Right cardiac atrium (tissue), 5 donors: ENCODE measurements around the gene CCDC110. TPM values are rescaled to one million over a fixed set of nuclear protein-coding genes. Genes with fewer than 3 reads are reported as not detected.

Source experiments
- ATAC-seq, 2 donors: fragments of 200-7000 bp; cut with Tn5 transposase; one replicate each; pipeline versions ENCODE4 v1.8.0 to v1.9.1; 2020; ENCODE audit warnings: moderate library complexity in 2 of 2, mild to moderate bottlenecking in 1 of 2
- DNase-seq, 3 donors: peaks; one replicate each; pipeline ENCODE4 v3.0.0-alpha.2; 2020
- H3K27ac ChIP-seq: one replicate; pipeline ENCODE4 v1.5.1; 2013; ENCODE audit warnings: mild to moderate bottlenecking, low read length, control low read depth, moderate library complexity
- H3K27me3 ChIP-seq: one replicate; pipeline ENCODE4 v1.6.1; 2013; ENCODE audit not compliant: control insufficient read depth, insufficient read depth
- H3K4me1 ChIP-seq: one replicate; pipeline ENCODE4 v1.6.1; 2013; ENCODE audit warnings: low read length; ENCODE audit not compliant: control insufficient read depth, insufficient read depth
- H3K4me3 ChIP-seq: one replicate; pipeline ENCODE4 v1.5.1; 2013; ENCODE audit warnings: low read length, control low read depth
- H3K9me3 ChIP-seq: one replicate; pipeline ENCODE4 v1.6.1; 2013; ENCODE audit warnings: low read length; ENCODE audit not compliant: control insufficient read depth
- WGBS: extraction: QIAGEN DNeasy Blood & Tissue Kit; methylation state at CpG from one replicate; pipeline ENCODE4 v1.1.7; 2013; 5-methylcytosine and 5-hydroxymethylcytosine counted together
- intact Hi-C, 4 donors: fragments of 100-400 bp; cut with DNase I; formaldehyde crosslinking; loops; one replicate each; pipeline versions ENCODE4 v1.11.0 to v1.14.0; 2022 to 2023
- polyA plus RNA-seq: library from polyadenylated mRNA; stranded (reverse); fragments of 200-250 nt; gene quantifications from one replicate; pipeline ENCODE4 v1.2.3, GENCODE V29; 2013
- total RNA-seq, 4 donors: library from RNA; stranded (reverse); fragmentation: NEBNext Ultra II Directional; extraction: Animal tissue kit (Norgen Biotek cat#: 25700); gene quantifications; one replicate each; pipeline ENCODE4 v1.2.1, GENCODE V29; 2021
- donor health status: healthy with polysubstance abuse.
- donor health status: DM: no; HTN: yes; CAD: no.
- donor health status: DM: no; HTN: no; CAD: no.
- donor health status: DM: no; HTN: yes; CAD: no; lungs with severe emphysema.
- donor health status: DM: yes; HTN: yes; CAD: no.

The CCDC110 gene
- total and polyA plus RNA-seq, 5 donors, result 1.3 to 3.7 (median 2.3) TPM

DNA sequence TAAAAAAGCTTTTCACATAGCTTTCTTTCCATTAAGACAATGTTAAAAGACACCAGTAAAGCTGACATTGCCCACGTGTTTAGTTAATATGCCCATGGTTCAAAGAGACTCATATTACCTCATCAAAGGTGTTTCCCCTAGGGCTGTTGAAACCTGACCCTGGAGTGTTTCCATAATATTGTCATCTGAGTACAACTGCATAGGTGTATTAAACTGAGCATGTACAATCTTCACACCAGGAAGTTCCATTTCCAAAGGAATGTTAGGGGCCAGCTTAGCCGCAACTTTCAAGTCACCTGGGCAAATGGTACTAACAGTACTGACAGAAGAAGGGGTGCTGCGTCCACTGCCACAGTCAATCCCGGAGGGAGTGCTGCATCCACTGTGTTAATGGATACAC, 36.6 kb upstream of the CCDC110 start:
- intact Hi-C loops, result no loop called here
- DNase-seq (no peak), ATAC-seq (no peak)
- no peak overlapping the region for H3K4me3 ChIP-seq
- H3K4me1 ChIP-seq, result peaks cover 5% of the 10 kb centered on the region
- H3K27ac ChIP-seq, result no peak overlapping the region
- 77% methylated on average over 4 of the region's 4 CpGs for WGBS
- no peaks in the 10 kb centered on the region for H3K27me3 ChIP-seq
- H3K9me3 ChIP-seq, result no peaks in the 10 kb centered on the region

DNA sequence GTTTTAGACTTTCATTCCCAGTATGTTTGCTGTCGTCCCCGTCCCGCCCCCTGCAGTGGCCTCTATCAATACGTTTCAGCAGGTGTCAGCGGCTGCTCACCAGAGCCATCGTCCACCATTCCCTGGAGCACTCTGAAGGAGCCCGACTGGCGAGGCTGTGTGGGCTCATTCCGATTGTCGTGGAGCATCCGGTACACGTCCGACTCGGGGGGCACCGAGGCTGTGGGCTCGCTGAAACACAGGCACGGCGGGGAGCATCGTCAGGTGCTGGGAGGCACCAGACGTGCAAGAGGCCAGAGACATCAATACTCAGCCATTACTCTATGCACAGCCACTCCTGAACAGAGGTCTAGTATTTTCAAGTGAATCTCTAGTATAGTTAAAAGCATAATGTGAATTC, 34.9 kb upstream of the CCDC110 start:
- Histone ChIP-seq H3K4me3 (no peak overlapping the region), H3K27ac (no peak overlapping the region), H3K27me3 (no peaks in the 10 kb centered on the region), H3K4me1 (no peaks in the 10 kb centered on the region), H3K9me3 (no peaks in the 10 kb centered on the region)
- intact Hi-C loops, result no loop called here
- 92% methylated on average over 20 of the region's 20 CpGs for WGBS
- DNase-seq, result peak in 2 of 3 donors; percentile 54 to 56
- ATAC-seq, result peak in 1 of 2 donors; percentile 3

- no peaks in the 10 kb centered on the region for H3K4me1 ChIP-seq
- intact Hi-C loops, result no loop called here
- no peak overlapping the region for H3K4me3 ChIP-seq
- peak; percentile 89 to 94 (median 92) for DNase-seq
- 50% methylated on average over 21 of the region's 21 CpGs for WGBS
- no peaks in the 10 kb centered on the region for H3K9me3 ChIP-seq
- peak overlapping the region; percentile 78 for H3K27ac ChIP-seq
- ATAC-seq, result peak; percentile 82 to 91
- H3K27me3 ChIP-seq, result no peaks in the 10 kb centered on the region
Measured at GRCh38 chr4:185504098-185505047, 32.8 kb upstream of the CCDC110 start.

DNA sequence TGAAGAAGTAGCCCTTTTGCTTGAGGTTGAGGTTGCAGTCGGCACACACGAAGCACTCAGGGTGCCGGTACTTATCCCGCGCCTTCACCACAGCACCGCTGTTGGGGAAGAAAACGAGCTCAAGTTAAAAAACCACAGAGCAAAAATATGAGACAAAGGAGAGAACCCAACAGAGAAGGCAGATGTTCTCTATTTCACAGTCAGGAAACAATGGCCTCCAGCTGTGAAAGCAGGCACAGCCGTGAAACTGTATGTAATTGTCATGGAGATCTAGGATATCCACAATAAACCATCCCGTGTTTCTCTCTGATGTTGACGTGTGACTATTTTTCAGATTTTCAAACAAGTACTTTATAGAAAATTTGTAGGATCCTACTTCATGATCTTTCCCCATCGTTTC, 30.9 kb upstream of the CCDC110 start:
- Histone ChIP-seq H3K4me1 (no peaks in the 10 kb centered on the region), H3K27ac (no peak overlapping the region), H3K4me3 (no peak overlapping the region), H3K27me3 (no peaks in the 10 kb centered on the region), H3K9me3 (no peaks in the 10 kb centered on the region)
- DNase-seq, result no peak
- 86% methylated on average over 11 of the region's 11 CpGs for WGBS
- intact Hi-C loops, result no loop called here
- ATAC-seq, result no peak

GRCh38 chr4:185500576-185500975, 29.0 kb upstream of the CCDC110 start:
- DNase-seq (no peak), ATAC-seq (peak in 1 of 2 donors; percentile 5)
- Histone ChIP-seq H3K27me3 (no peaks in the 10 kb centered on the region), H3K4me1 (no peaks in the 10 kb centered on the region), H3K9me3 (no peaks in the 10 kb centered on the region), H3K4me3 (no peak overlapping the region), H3K27ac (no peak overlapping the region)
- intact Hi-C loops, result no loop called here
- 39% methylated on average over 1 of the region's 1 CpG for WGBS

DNA sequence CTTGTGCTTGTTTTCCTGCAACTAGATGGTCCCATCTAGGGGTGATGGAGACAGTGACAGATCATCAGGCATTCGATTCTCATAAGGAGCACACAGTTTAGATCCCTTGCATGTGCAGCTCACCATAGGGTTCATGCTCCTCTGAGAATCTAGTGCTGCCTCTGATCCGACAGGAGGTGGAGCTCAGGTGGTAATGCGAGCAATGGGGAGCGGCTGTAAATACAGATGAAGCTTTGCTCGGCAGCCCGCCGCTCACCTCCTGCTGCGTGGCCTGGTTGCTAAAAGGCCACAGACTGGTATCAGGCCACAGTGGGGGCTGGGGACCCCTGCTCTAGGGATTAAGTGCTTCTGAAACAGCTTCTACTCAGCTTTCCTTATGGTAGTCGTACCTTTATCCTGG, 28.5 kb upstream of the CCDC110 start:
- H3K4me1 ChIP-seq, result no peaks in the 10 kb centered on the region
- no peaks in the 10 kb centered on the region for H3K9me3 ChIP-seq
- intact Hi-C loops, result no loop called here
- H3K27me3 ChIP-seq, result no peaks in the 10 kb centered on the region
- 92% methylated on average over 9 of the region's 9 CpGs for WGBS
- H3K27ac ChIP-seq, result no peak overlapping the region
- H3K4me3 ChIP-seq, result no peak overlapping the region
- DNase-seq, result peak in 1 of 3 donors; percentile 51
- peak in 1 of 2 donors; percentile 9 for ATAC-seq

DNA sequence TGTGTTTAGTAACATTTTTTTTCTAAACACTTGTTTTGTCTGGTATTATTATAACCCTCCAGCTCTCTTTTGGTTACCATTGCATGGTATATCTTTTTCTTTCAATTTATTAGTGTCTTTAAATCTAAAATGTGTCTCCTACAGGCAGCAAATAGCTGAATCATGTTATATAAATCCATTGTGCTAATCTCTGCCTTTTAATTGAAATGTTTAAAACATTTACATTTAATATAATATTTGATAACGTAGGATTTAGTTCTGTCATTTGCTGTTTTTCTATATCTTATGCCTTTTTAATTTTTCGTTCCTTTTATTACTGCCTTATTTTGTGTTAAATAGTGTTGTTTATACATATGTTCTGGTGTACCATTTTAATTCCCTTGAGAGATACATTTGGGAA, 17.1 kb upstream of the CCDC110 start:
- Histone ChIP-seq H3K9me3 (no peaks in the 10 kb centered on the region), H3K27me3 (no peaks in the 10 kb centered on the region), H3K4me1 (no peaks in the 10 kb centered on the region), H3K27ac (no peak overlapping the region), H3K4me3 (no peak overlapping the region)
- WGBS, result 91% methylated on average over 2 of the region's 2 CpGs
- intact Hi-C loops, result no loop called here
- ATAC-seq (no peak), DNase-seq (no peak)

DNA sequence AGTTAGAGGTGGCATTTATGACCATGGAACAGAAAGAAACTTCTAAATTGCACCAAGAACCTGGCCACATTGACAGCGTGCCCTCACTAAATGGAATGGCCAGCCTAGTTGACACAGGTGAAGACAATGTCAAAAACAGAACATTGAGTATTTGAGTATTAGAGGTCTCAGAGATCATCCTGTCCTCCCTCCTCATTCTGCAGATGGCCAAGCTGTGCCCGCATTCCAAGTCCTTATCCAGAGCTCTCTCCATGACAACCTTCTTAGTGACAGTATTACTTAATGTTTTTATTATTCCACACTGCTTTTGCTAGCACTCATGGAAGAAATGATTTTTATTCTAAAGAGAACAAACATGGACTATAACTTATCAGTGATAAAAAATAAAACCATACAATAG, 9.9 kb upstream of the CCDC110 start:
- DNase-seq, result no peak
- Histone ChIP-seq H3K27me3 (no peaks in the 10 kb centered on the region), H3K27ac (no peak overlapping the region), H3K4me3 (no peak overlapping the region), H3K4me1 (peaks cover 3% of the 10 kb centered on the region), H3K9me3 (no peaks in the 10 kb centered on the region)
- WGBS, result 76% methylated on average over 2 of the region's 2 CpGs
- peak in 1 of 2 donors; percentile 54 for ATAC-seq
- intact Hi-C loops, result no loop called here

DNA sequence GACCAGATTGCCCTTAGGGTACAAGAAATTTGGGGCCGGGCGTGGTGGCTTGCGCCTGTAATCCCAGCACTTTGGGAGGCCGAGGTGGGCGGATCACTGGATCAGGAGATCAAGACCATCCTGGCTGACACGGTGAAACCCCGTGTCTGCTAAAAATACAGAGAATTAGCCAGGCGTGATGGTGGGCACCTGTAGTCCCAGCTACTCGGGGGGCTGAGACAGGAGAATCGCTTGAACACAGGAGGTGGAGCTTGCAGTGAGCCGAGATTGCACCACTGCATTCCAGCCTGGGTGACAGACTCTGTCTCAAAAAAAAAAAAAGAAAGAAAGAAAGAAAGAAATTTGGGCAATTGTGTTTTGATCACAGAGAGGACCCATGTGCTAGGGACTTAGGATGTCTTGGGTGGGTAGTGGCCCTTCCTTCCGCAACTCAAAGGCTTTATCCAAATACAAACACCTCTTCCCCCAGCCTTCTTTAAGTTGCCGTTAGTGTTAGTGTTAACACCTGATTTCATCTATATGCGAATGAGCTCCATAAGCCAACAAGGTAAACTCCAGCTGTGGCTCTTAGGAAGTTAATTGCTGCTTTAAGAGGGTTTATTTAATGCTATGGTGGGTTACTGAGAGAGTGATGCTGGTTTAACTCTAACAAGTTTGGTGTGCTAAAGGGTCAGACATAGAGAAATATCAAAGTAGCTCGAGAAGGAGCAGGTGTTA, 8.6 kb upstream of the CCDC110 start:
- DNase-seq (no peak), ATAC-seq (peak in 1 of 2 donors; percentile 16)
- no peak overlapping the region for H3K4me3 ChIP-seq
- no peaks in the 10 kb centered on the region for H3K27me3 ChIP-seq
- intact Hi-C loops, result no loop called here
- 68% methylated on average over 15 of the region's 15 CpGs for WGBS
- peaks cover 3% of the 10 kb centered on the region for H3K4me1 ChIP-seq
- H3K27ac ChIP-seq, result no peak overlapping the region
- no peaks in the 10 kb centered on the region for H3K9me3 ChIP-seq

DNA sequence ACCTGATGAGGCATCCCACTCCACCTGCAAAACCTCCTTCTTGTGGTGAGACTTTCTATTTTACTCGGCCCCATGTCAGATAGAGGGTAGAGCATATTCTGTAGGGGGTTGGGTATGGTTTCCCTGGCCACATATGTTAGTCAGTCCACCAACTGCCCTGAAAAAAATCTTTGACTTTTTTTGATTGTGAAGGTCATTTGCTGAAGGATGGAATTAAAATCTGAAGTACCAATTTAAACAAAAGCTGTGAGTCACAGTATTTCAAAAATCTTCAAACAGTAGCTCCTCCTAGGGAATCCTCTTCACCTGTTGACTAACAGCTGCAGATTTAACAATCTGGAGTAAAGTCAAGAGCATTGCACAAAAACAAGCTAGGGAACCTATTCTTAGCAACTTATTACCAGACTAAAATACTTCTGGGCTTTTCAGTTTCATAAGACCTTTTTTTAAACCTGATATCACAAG, 8.0 kb upstream of the CCDC110 start:
- ATAC-seq, result no peak
- 81% methylated on average over 1 of the region's 1 CpG for WGBS
- no peak overlapping the region for H3K27ac ChIP-seq

DNA sequence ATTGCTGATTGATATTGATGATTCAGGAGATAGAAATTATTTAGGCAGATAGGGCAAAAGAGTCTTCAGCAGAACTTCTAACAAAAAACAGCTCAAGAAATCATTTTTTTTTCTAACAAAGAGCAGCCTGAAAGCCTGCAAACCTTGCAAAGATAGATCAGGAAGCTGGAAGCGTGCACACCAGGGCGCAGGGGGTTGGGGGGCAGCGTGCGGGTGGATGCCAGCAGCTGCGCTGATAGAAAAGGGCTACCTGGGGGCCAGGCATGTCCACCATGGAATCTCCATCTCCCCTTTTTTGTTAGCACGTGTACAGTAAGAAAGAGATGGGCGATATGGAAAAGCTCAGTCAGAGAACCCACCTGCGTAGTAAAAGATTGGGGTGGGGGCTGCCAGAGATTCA, 1.7 kb upstream of the CCDC110 start:
- H3K4me1 ChIP-seq, result no peaks in the 10 kb centered on the region
- DNase-seq (peak in 1 of 3 donors; percentile 22), ATAC-seq (no peak)
- WGBS, result 99% methylated on average over 8 of the region's 8 CpGs
- no peaks in the 10 kb centered on the region for H3K9me3 ChIP-seq
- intact Hi-C loops, result loop anchor here in 3 of 4 donors (5.0 kb wide), 2 partner anchors 119 to 124 kb away; no protein-coding TSS in a partner anchor
- H3K27ac ChIP-seq, result no peak overlapping the region
- H3K4me3 ChIP-seq, result no peak overlapping the region
- no peaks in the 10 kb centered on the region for H3K27me3 ChIP-seq

More for the DNA sequence above, 8.0 kb upstream of the CCDC110 start:
- intact Hi-C loops, result no loop called here
- Histone ChIP-seq H3K4me3 (no peak overlapping the region), H3K27me3 (no peaks in the 10 kb centered on the region), H3K9me3 (no peaks in the 10 kb centered on the region), H3K4me1 (peaks cover 3% of the 10 kb centered on the region)
- no peak for DNase-seq
